Adrenal gland (tissue), 12 donors: ENCODE measurements around the gene ATP6AP1. TPM values are rescaled to one million over a fixed set of nuclear protein-coding genes. Genes with fewer than 3 reads are reported as not detected.
A peak's percentile ranks its signal among the peaks of the same experiment; 100 is the strongest.

ENCODE experiments used
- DNase-seq, 7 donors: peaks; one replicate each; pipeline ENCODE4 v3.0.0-alpha.2; 2019 to 2020
- H3K27ac ChIP-seq, 5 donors: fragments of 200-600 bp; sonication (generic) in 4 of 5; 1 replicate in 3 of 5; 2 replicates in 2 of 5; pipeline versions ENCODE4 v1.5.1 to v1.8.0; 2016 to 2020; ENCODE audit warnings: mild to moderate bottlenecking in 1 of 5
- H3K27me3 ChIP-seq: fragments of 200-600 bp; 2 replicates; pipeline ENCODE4 v1.8.0; 2021
- H3K36me3 ChIP-seq, 2 donors: fragments of 200-600 bp; replicated peaks in 1 of 2; 1 replicate in 1 of 2; 2 replicates in 1 of 2; pipeline versions ENCODE4 v1.5.1 to v1.8.0; 2018 to 2022
- H3K4me1 ChIP-seq, 2 donors: fragments of 200-600 bp; replicated peaks in 1 of 2; 1 replicate in 1 of 2; 2 replicates in 1 of 2; pipeline versions ENCODE4 v1.5.1 to v1.8.0; 2018 to 2021
- H3K4me3 ChIP-seq, 4 donors: fragments of 200-600 bp; sonication (generic) in 3 of 4; one replicate each; pipeline ENCODE4 v1.5.1; 2016 to 2018
- H3K9me3 ChIP-seq, 3 donors: fragments of 200-600 bp; sonication (generic) in 1 of 3; replicated peaks in 1 of 3; 1 replicate in 2 of 3; 2 replicates in 1 of 3; pipeline versions ENCODE4 v1.5.1 to v1.8.0; 2016 to 2021
- POLR2A ChIP-seq, 2 donors: fragments of 450-650 bp; IDR thresholded peaks; one replicate each; pipeline ENCODE4 v1.6.1; 2017; ENCODE audit warnings: antibody characterized with exemption in 2 of 2, mild to moderate bottlenecking in 2 of 2, moderate library complexity in 1 of 2
- WGBS, 4 donors: extraction: QIAGEN DNeasy Blood & Tissue Kit in 2 of 4; methylation state at CpG; one replicate each; pipeline versions ENCODE4 v1.1.5 to v1.1.7; 2013 to 2017; 5-methylcytosine and 5-hydroxymethylcytosine counted together
- intact Hi-C, 2 donors: fragments of 100-400 bp; cut with DNase I; formaldehyde crosslinking; loops; one replicate each; pipeline versions ENCODE4 v1.14.1 to v1.15.0; 2022 to 2023
- polyA plus RNA-seq, 3 donors: library from polyadenylated mRNA; stranded (reverse); fragments of 200-250 nt in 2 of 3; fragments of 350-450 nt in 1 of 3; fragmentation: Illumina TruSeq in 1 of 3; extraction: RNeasy Lipid Tissue Mini Kit (QIAGEN cat#74804) in 1 of 3; gene quantifications; one replicate each; pipeline ENCODE4 v1.2.3, GENCODE V29; 2013 to 2014
- total RNA-seq, 9 donors: library from RNA; depleted of rRNA in 4 of 9; stranded (reverse); fragments of >200 nt in 4 of 9; fragments of 120-200 nt in 1 of 9; fragmentation: NEBNext Ultra II Directional in 1 of 9; extraction: Animal tissue kit (Norgen Biotek cat#: 25700) in 1 of 9; gene quantifications; one replicate each; pipeline versions ENCODE4 v1.1.0 to v1.2.4, GENCODE V29; 2013 to 2023
- TF ChIP-seq, protein P1 (sequence below), 6 experiments: fragments of 450-650 bp in 4 of 6; fragments of 200-600 bp in 2 of 6; sonication (generic) in 1 of 6; IDR thresholded peaks; 1 replicate in 5 of 6; 2 replicates in 1 of 6; pipeline versions ENCODE4 v1.5.1 to v1.8.0; 2016 to 2021; ENCODE audit warnings: antibody characterized with exemption in 6 of 6, mild to moderate bottlenecking in 2 of 6, moderate library complexity in 1 of 6
- donor health status: healthy with polysubstance abuse.
- donor health status: Bipolar disorder and iron deficiency.
- donor health status: DM: yes; HTN: yes; CAD: no.
- donor health status: DM: no; HTN: no; CAD: no.
- donor health status: DM: no; HTN: no; CAD: no.
- donor health status: DM: yes; HTN: yes; CAD: no.

ATP6AP1 gene
- total and polyA plus RNA-seq, 12 donors = 55.4 to 170 (median 117) TPM

DNA sequence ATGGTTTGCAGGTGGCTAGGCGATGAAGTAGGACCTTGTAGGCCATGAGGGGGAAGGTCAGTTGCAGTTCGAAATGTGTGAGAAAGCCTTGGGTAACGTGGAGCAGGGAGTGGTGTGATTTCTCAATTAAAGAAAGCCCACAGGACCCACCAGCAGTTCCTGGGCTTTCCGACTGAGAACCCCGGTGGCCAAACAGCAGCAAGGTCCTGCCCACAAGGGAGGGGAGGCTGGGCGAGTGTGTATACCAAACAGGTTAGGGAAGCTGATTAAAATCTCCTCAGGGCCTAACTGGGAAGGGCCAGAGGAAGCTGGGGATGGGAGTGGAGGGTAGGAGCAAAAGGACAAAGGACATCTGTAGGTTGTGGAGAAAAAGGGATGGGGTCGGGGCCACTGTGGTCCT lies 2.4 kb downstream of the ATP6AP1 start:
- Histone ChIP-seq H3K27me3 (no peaks in the 10 kb centered on the region), H3K4me1 (peaks cover 0 to 15% of the 10 kb centered on the region in 2 donors), H3K4me3 (no peak overlapping the region), H3K9me3 (no peaks in the 10 kb centered on the region), H3K27ac (peak overlapping the region in 2 of 5 donors; percentile 59), H3K36me3 (peaks cover 0 to 42% of the 10 kb centered on the region in 2 donors)
- intact Hi-C loops = no loop called here
- no peak for DNase-seq
- TF ChIP-seq, protein P1, sequence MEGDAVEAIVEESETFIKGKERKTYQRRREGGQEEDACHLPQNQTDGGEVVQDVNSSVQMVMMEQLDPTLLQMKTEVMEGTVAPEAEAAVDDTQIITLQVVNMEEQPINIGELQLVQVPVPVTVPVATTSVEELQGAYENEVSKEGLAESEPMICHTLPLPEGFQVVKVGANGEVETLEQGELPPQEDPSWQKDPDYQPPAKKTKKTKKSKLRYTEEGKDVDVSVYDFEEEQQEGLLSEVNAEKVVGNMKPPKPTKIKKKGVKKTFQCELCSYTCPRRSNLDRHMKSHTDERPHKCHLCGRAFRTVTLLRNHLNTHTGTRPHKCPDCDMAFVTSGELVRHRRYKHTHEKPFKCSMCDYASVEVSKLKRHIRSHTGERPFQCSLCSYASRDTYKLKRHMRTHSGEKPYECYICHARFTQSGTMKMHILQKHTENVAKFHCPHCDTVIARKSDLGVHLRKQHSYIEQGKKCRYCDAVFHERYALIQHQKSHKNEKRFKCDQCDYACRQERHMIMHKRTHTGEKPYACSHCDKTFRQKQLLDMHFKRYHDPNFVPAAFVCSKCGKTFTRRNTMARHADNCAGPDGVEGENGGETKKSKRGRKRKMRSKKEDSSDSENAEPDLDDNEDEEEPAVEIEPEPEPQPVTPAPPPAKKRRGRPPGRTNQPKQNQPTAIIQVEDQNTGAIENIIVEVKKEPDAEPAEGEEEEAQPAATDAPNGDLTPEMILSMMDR (IDR thresholded peaks at IDR 0.05) = no peak
- no peak for TF ChIP-seq POLR2A (IDR thresholded peaks at IDR 0.05)
- WGBS, 4 donors = 46 to 62% (median 55%) methylated on average over 5 to 7 of the region's 7 CpGs

DNA sequence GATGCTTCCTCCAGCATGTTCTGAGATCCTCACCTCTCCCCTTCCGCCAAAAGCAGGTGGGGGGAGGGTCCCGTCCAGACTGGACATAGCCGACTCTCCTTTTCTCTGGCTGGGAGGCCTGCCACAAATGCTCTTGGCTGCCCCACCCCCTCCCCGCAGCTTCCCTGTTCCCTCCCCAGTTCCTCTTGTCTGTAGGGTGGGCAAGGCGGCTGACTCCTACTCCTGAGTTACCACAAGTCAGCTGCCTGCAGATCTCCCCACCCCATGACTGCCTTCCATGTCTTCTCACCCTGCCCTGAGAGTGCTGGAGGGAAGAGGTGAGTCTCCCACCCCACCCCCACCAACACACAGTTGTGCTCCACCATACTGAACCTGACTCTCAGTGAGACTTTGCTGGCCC lies 2.9 kb downstream of the ATP6AP1 start:
- peak in 5 of 7 donors; percentile 34 to 46 (median 37) for DNase-seq
- peaks cover 0 to 42% of the 10 kb centered on the region in 2 donors for H3K36me3 ChIP-seq
- H3K4me1 ChIP-seq = peaks cover 0 to 15% of the 10 kb centered on the region in 2 donors
- H3K27ac ChIP-seq = peak overlapping the region in 2 of 5 donors; percentile 59
- TF ChIP-seq POLR2A (IDR thresholded peaks at IDR 0.05) = no peak
- TF ChIP-seq, protein P1 (IDR thresholded peaks at IDR 0.05) = no peak
- WGBS, 4 donors = 53 to 90% (median 68%) methylated on average over 2 to 5 of the region's 5 CpGs
- no peak overlapping the region for H3K4me3 ChIP-seq
- intact Hi-C loops = no loop called here
- H3K9me3 ChIP-seq = no peaks in the 10 kb centered on the region
- H3K27me3 ChIP-seq = no peaks in the 10 kb centered on the region

DNA sequence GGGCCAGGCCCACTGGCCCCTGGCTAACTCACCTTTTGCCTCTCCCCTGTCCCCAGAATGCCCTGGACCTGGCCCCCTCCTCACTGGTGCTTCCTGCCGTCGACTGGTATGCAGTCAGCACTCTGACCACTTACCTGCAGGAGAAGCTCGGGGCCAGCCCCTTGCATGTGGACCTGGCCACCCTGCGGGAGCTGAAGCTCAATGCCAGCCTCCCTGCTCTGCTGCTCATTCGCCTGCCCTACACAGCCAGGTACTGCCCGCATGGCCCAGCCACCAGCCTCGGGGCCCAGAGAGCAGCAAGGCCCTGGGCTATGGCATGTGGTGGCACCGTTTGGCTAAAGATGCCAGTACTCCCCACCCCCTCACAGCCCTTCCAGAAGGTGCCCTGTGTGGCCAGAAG lies 3.7 kb downstream of the ATP6AP1 start:
- Histone ChIP-seq H3K27me3 (no peaks in the 10 kb centered on the region), H3K4me3 (no peak overlapping the region), H3K36me3 (peaks cover 0 to 42% of the 10 kb centered on the region in 2 donors), H3K9me3 (no peaks in the 10 kb centered on the region), H3K4me1 (peaks cover 0 to 15% of the 10 kb centered on the region in 2 donors), H3K27ac (no peak overlapping the region)
- DNase-seq = no peak
- 87 to 88% methylated on average over 7 of the region's 8 CpGs; no CpG with 5 or more reads in 2 of the 4 donors for WGBS, 4 donors
- intact Hi-C loops = no loop called here
- TF ChIP-seq, protein P1 (IDR thresholded peaks at IDR 0.05) = no peak
- TF ChIP-seq POLR2A (IDR thresholded peaks at IDR 0.05) = no peak

DNA sequence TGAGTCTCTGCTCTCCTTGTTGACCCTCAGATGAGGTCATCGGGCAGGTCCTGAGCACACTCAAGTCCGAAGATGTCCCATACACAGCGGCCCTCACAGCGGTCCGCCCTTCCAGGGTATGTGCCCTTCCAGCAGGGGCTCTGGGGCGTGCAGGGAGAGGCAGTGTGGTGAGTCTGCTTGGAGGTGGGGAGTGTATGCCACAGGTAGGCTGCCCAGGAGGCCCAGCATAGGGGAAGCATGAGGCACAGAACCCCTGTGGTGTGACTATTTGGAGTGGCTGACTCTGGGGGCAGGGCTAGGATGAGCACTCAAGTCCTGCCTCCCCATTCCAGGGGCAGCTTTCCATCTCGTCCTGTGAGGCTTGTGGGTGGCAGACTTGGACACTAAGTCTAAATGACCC lies 5.1 kb downstream of the ATP6AP1 start:
- WGBS, 4 donors = 77 to 88% (median 83%) methylated on average over 1 to 7 of the region's 7 CpGs
- Histone ChIP-seq H3K27ac (no peak overlapping the region), H3K27me3 (no peaks in the 10 kb centered on the region), H3K4me3 (no peak overlapping the region), H3K36me3 (peaks cover 0 to 42% of the 10 kb centered on the region in 2 donors), H3K4me1 (peaks cover 0 to 21% of the 10 kb centered on the region in 2 donors), H3K9me3 (no peaks in the 10 kb centered on the region)
- TF ChIP-seq, protein P1 (IDR thresholded peaks at IDR 0.05) = no peak
- no peak for TF ChIP-seq POLR2A (IDR thresholded peaks at IDR 0.05)
- intact Hi-C loops = no loop called here
- no peak for DNase-seq
